Right lobe of liver (tissue), 4 donors: ENCODE data around the gene GOPC.
"Not testable (repeated sequence)": the region's sequence is repeated elsewhere in the genome, so short reads cannot be mapped to it uniquely, and the experiment has no call there.

Experiments
- POLR2A ChIP-seq: fragments of 450-650 bp; IDR thresholded peaks from one replicate; pipeline ENCODE4 v1.6.1; 2017; ENCODE audit warnings: antibody characterized with exemption, mild to moderate bottlenecking
- TF ChIP-seq, protein P1 (sequence below), 4 donors: fragments of 200-600 bp in 3 of 4; fragments of 450-650 bp in 1 of 4; IDR thresholded peaks; one replicate each; pipeline versions ENCODE4 v1.5.1 to v1.8.0; 2016 to 2022; ENCODE audit warnings: antibody characterized with exemption in 4 of 4, mild to moderate bottlenecking in 2 of 4
- donor health status: DM: no; HTN: no; CAD: no.
- donor health status: DM: no; HTN: no; CAD: no.
- donor health status: DM: no; HTN: yes; CAD: no.

DNA sequence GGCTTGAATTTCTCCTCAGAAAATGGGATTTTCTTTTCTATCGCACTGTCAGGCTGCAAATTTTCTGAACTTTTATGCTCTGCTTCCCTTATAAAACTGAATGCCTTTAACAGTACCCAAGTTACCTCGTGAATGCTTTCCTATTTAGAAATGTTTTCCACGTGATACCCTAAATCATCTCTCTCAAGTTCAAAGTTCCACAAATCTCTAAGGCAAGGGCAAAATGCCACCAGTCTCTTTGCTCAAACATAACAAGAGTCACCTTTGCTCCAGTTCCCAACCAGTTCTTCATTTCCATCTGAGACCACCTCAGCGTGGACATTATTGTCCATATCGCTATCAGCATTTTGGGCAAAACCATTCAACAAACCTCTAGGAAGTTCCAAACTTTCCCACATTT lies 84.3 kb downstream of the GOPC start:
- TF ChIP-seq, protein P1, sequence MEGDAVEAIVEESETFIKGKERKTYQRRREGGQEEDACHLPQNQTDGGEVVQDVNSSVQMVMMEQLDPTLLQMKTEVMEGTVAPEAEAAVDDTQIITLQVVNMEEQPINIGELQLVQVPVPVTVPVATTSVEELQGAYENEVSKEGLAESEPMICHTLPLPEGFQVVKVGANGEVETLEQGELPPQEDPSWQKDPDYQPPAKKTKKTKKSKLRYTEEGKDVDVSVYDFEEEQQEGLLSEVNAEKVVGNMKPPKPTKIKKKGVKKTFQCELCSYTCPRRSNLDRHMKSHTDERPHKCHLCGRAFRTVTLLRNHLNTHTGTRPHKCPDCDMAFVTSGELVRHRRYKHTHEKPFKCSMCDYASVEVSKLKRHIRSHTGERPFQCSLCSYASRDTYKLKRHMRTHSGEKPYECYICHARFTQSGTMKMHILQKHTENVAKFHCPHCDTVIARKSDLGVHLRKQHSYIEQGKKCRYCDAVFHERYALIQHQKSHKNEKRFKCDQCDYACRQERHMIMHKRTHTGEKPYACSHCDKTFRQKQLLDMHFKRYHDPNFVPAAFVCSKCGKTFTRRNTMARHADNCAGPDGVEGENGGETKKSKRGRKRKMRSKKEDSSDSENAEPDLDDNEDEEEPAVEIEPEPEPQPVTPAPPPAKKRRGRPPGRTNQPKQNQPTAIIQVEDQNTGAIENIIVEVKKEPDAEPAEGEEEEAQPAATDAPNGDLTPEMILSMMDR (IDR thresholded peaks at IDR 0.05): not testable (repeated sequence)
- TF ChIP-seq POLR2A: not testable (repeated sequence)
